EH (cell line): ENCODE measurements around the gene OR11A1.

Experiments used
- DNase-seq: peaks from one replicate; pipeline ENCODE4 v3.0.0-alpha.2; 2015; ENCODE audit warnings: low read depth

Gene OR11A1

GRCh38 chr6:29388533-29388932 lies 68.3 kb downstream of the OR11A1 start:
- no peak for DNase-seq

DNA sequence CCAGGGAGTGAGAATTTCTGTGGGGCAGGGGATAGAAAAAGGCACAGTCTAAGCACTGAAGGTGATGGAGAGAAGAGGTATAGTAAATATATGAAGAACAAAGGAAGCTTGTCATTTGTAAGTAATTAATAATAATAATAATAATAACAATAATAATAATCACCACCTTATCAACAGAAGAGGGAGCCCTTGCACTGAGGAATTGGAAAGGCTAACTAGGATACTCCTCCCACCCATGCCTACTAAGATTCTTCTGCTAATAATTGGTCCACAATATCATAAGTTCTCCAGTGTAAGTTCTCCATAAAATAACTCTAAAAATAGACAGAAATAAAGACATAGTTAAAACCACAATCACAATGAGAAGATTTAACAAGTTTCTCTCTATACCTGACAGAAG lies 80.9 kb downstream of the OR11A1 start:
- DNase-seq, result no peak
